K562 (cell line): ENCODE results near the gene BRINP2. TPM values are rescaled to one million over a fixed set of nuclear protein-coding genes. Genes with fewer than 3 reads are reported as not detected.

Experiments used
- ATAC-seq: fragments of 200-7000 bp; cut with Tn5 transposase; 3 replicates; pipeline ENCODE4 v1.9.1; 2020; ENCODE audit warnings: moderate library complexity
- BruUV-seq: library from RNA; stranded (reverse); fragments of 400-500 nt; replicated peaks from 2 replicates; lab custom pipeline; 2021; lab: Mats Ljungman, UMichigan
- CTCF ChIA-PET: fragments of 300-600 bp; formaldehyde crosslinking; extraction: SDS; loops from one replicate; lab custom pipeline; 2021; ENCODE audit warnings: low intra/inter-chr PET ratio; lab: Yijun Ruan, JAX
- POLR2A ChIA-PET: fragments of 300-600, 350-650 bp; sonication (Branson Sonifier 250); formaldehyde crosslinking; extraction: SDS; loops from one replicate; lab custom pipeline; 2021; ENCODE audit warnings: antibody characterized with exemption, inconsistent platforms; lab: Yijun Ruan, JAX
- DNase-seq, 4 experiments: peaks; one replicate each; pipeline versions ENCODE4 v3.0.0 to v3.0.0-alpha.2; 2011 to 2018; ENCODE audit warnings: low spot score in 3 of 4, mixed read lengths in 3 of 4; ENCODE audit errors: extremely low read depth in 1 of 4
- FAIRE-seq: peaks from 2 replicates; lab custom pipeline; 2011; peaks lifted over from hg19 to GRCh38; lab: Jason Lieb, UNC
- H2AFZ ChIP-seq: 2 replicates; pipeline ENCODE4 v1.6.0; 2011; ENCODE audit warnings: low read depth, low read length, control low read depth, inconsistent platforms
- H3K27ac ChIP-seq: fragments of 200-600 bp; 3 replicates; pipeline ENCODE4 v1.8.0; 2011; ENCODE audit warnings: low read depth, mild to moderate bottlenecking, control low read depth, inconsistent platforms, low read length, moderate library complexity, mixed read lengths; ENCODE audit errors: extremely low read depth
- H3K27me3 ChIP-seq, 2 experiments: fragments of 300-600 bp in 1 of 2; 2 replicates in 1 of 2; 3 replicates in 1 of 2; pipeline versions ENCODE4 v1.6.0 to v1.8.0; 2011; ENCODE audit warnings: inconsistent platforms in 2 of 2, low read length in 2 of 2, mild to moderate bottlenecking in 1 of 2, mixed read lengths in 1 of 2, moderate library complexity in 1 of 2; ENCODE audit not compliant: control insufficient read depth in 2 of 2, insufficient read depth in 2 of 2
- H3K36me3 ChIP-seq: fragments of 300-600 bp; 3 replicates; pipeline ENCODE4 v1.8.0; 2011; ENCODE audit warnings: mild to moderate bottlenecking, low read length, inconsistent platforms; ENCODE audit not compliant: control insufficient read depth, insufficient read depth
- H3K4me1 ChIP-seq, 2 experiments: fragments of 200-600 bp in 1 of 2; replicated peaks in 1 of 2; 2 replicates in 1 of 2; 3 replicates in 1 of 2; pipeline versions ENCODE4 v1.5.1 to v1.8.0; 2011; ENCODE audit warnings: inconsistent platforms in 2 of 2, low read length in 2 of 2, mild to moderate bottlenecking in 1 of 2, mixed read lengths in 1 of 2, moderate library complexity in 1 of 2; ENCODE audit not compliant: control insufficient read depth in 2 of 2, insufficient read depth in 2 of 2
- H3K4me2 ChIP-seq: 2 replicates; pipeline ENCODE4 v1.6.1; 2011; ENCODE audit warnings: low read length, control low read depth, inconsistent platforms, mixed read lengths; ENCODE audit not compliant: insufficient read depth
- H3K4me3 ChIP-seq: fragments of 200-600 bp; sonication (generic), shearing (Covaris generic); 2 replicates; pipeline ENCODE4 v1.5.1; 2016; ENCODE audit warnings: control low read depth, inconsistent platforms
- H3K79me2 ChIP-seq: fragments of 200-600 bp; 3 replicates; pipeline ENCODE4 v1.8.0; 2011; ENCODE audit warnings: low read length, inconsistent platforms; ENCODE audit not compliant: control insufficient read depth, insufficient read depth
- H3K9ac ChIP-seq, 2 experiments: 2 replicates each; pipeline versions ENCODE4 v1.6.0 to v1.6.1; 2011; ENCODE audit warnings: low read depth in 2 of 2, low read length in 2 of 2, control low read depth in 1 of 2, inconsistent platforms in 1 of 2, mild to moderate bottlenecking in 1 of 2, mixed read lengths in 1 of 2; ENCODE audit not compliant: insufficient read depth in 1 of 2
- H3K9me1 ChIP-seq: one replicate; pipeline ENCODE4 v1.6.0; 2011; ENCODE audit warnings: inconsistent platforms, mild to moderate bottlenecking, low read length, moderate library complexity; ENCODE audit not compliant: control insufficient read depth, insufficient read depth
- H3K9me3 ChIP-seq: replicated peaks from 2 replicates; pipeline ENCODE4 v1.5.1; 2011; ENCODE audit warnings: low read depth, low read length, inconsistent platforms; ENCODE audit not compliant: control insufficient read depth, insufficient read depth
- H4K20me1 ChIP-seq: replicated peaks from 2 replicates; pipeline ENCODE4 v1.6.1; 2011; ENCODE audit warnings: low read length, inconsistent platforms, mixed read lengths; ENCODE audit not compliant: control insufficient read depth, insufficient read depth
- ATF6 ChIP-seq: sonication (generic); formaldehyde crosslinking; IDR thresholded peaks from 2 replicates; pipeline ENCODE4 v1.4.0; 2020; ENCODE audit warnings: mild to moderate bottlenecking, missing genetic modification reagents
- TFAP4 ChIP-seq: sonication (generic); formaldehyde crosslinking; IDR thresholded peaks from 2 replicates; pipeline ENCODE4 v1.8.0; 2022; ENCODE audit warnings: missing genetic modification reagents, mild to moderate bottlenecking, moderate library complexity, borderline replicate concordance
- WGBS: fragments of 100-300 bp; shearing (Covaris generic); methylation state at CpG from one replicate; pipeline ENCODE4 v1.1.6; 2016; ENCODE audit warnings: low coverage, mixed read lengths; ENCODE audit not compliant: insufficient coverage; ENCODE audit errors: missing lambda C conversion rate; 5-methylcytosine and 5-hydroxymethylcytosine counted together
- in situ Hi-C: fragments of 300-500 bp; cut with MboI; formaldehyde crosslinking; loops from 4 replicates; pipeline ENCODE4 v1.15.0; 2018; ENCODE audit warnings: inconsistent platforms, mixed read lengths
- intact Hi-C: fragments of 100-400 bp; cut with micrococcal nuclease; formaldehyde crosslinking; loops from 2 replicates; pipeline ENCODE4 v1.14.2; 2022
- polyA plus RNA-seq, 8 experiments: library from polyadenylated mRNA; depleted of rRNA in 4 of 8; stranded (reverse) in 5 of 8; unstranded in 3 of 8; fragments of >200 nt; fragmentation: Nextera tagmentation in 2 of 8; fragmentation: Illumina TruSeq in 1 of 8; extraction: Ambion mirVana in 2 of 8; extraction: Trizol in 1 of 8; gene quantifications; 2 replicates each; pipeline versions ENCODE4 v1.2.1 to v1.2.3, GENCODE V29; 2011 to 2014; ENCODE audit warnings: inconsistent platforms in 1 of 8, missing spikeins in 1 of 8
- total RNA-seq, 7 experiments: library from RNA; depleted of rRNA in 6 of 7; stranded (reverse); fragments of >200 nt in 6 of 7; fragmentation: Illumina TruSeq in 2 of 7; extraction: Trizol in 2 of 7; gene quantifications; 2 replicates each; pipeline versions ENCODE4 v1.2.1 to v1.2.3, GENCODE V29; 2011 to 2021; ENCODE audit warnings: low replicate concordance in 1 of 7

Gene BRINP2
- total and polyA plus RNA-seq, 9 of the 15 experiments (the other 6 are each of a cell fraction or from before 2014, with no cell fraction given): not detected

- no peak overlapping the region for H3K4me2 ChIP-seq
- no peak overlapping the region for H2AFZ ChIP-seq
- in situ Hi-C loops: no loop called here
- no peak overlapping the region for H3K27ac ChIP-seq
- no peaks in the 10 kb centered on the region for H3K4me1 ChIP-seq
- no peak overlapping the region for H3K9ac ChIP-seq
- ATAC-seq (no peak), DNase-seq (peak in 1 of 4 experiments; percentile 14), FAIRE-seq (no peak)
- no peaks in the 10 kb centered on the region for H3K79me2 ChIP-seq
- no peaks in the 10 kb centered on the region for H3K9me3 ChIP-seq
- BruUV-seq: no TSS peak
- WGBS: under 1% methylated on average over 10 of the region's 10 CpGs
- H3K9me1 ChIP-seq: no peaks in the 10 kb centered on the region
- no peaks in the 10 kb centered on the region for H4K20me1 ChIP-seq
- H3K36me3 ChIP-seq: no peaks in the 10 kb centered on the region
- intact Hi-C loops: no loop called here
- ChIA-PET POLR2A (interaction anchor here (0.7 kb wide), 1 partner anchor 17 kb away, joined by 3 read pairs; no protein-coding TSS in a partner anchor), CTCF (no interaction called here)
- no peak overlapping the region for H3K4me3 ChIP-seq
- no peaks in the 10 kb centered on the region for H3K27me3 ChIP-seq
- no peak for TF ChIP-seq ATF6 (CRISPR knock-in tag)
- TF ChIP-seq TFAP4 (CRISPR knock-in tag): peak; percentile 47; the same call in 1 of the 2 replicates
Observed at GRCh38 chr1:177278626-177279390, 108.0 kb downstream of the BRINP2 start.
